Panc1 (cell line): ENCODE data around the gene CFAP221.

ENCODE experiments used
- POLR2AphosphoS5 ChIP-seq: IDR thresholded peaks from 2 replicates; pipeline ENCODE4 v1.6.1; 2012; ENCODE audit warnings: mild to moderate bottlenecking, low read depth, low read length, moderate library complexity
- REST ChIP-seq, 2 experiments: IDR thresholded peaks; 2 replicates each; pipeline ENCODE4 v1.6.1; 2011 to 2012; ENCODE audit warnings: low read depth in 2 of 2, control low read depth in 1 of 2, low read length in 1 of 2, mild to moderate bottlenecking in 1 of 2, moderate library complexity in 1 of 2; ENCODE audit not compliant: insufficient read depth in 1 of 2
- TF ChIP-seq, protein P1 (sequence below): fragments of 450-650 bp; IDR thresholded peaks from 2 replicates; pipeline ENCODE4 v1.5.1; 2017; ENCODE audit warnings: mild to moderate bottlenecking

DNA sequence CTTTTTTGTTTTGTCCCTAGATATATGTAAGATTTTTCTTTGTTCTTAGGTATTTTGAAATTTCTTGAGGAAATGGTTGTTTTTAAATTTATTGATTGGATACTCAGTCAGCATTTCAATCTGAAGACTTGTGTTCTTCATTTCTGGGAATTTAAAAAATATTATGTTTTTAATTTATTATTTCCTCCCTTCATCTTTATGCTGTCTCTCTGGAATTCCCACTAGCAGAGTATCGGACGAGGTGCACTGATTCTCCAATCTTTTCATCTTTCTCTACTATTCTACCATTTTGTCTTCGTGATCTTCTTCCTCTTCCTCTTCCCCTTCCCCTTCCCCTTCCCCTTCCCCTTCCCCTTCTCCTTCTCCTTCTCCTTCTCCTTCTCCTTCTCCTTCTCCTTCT lies 32.3 kb upstream of the CFAP221 start:
- TF ChIP-seq, protein P1, sequence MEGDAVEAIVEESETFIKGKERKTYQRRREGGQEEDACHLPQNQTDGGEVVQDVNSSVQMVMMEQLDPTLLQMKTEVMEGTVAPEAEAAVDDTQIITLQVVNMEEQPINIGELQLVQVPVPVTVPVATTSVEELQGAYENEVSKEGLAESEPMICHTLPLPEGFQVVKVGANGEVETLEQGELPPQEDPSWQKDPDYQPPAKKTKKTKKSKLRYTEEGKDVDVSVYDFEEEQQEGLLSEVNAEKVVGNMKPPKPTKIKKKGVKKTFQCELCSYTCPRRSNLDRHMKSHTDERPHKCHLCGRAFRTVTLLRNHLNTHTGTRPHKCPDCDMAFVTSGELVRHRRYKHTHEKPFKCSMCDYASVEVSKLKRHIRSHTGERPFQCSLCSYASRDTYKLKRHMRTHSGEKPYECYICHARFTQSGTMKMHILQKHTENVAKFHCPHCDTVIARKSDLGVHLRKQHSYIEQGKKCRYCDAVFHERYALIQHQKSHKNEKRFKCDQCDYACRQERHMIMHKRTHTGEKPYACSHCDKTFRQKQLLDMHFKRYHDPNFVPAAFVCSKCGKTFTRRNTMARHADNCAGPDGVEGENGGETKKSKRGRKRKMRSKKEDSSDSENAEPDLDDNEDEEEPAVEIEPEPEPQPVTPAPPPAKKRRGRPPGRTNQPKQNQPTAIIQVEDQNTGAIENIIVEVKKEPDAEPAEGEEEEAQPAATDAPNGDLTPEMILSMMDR = no peak
- TF ChIP-seq POLR2AphosphoS5 (no peak), REST (IDR thresholded peaks at IDR 0.05; ENCODE audit: insufficient read depth in 1 of 2, low read depth in 2 of 2, low read length in 1 of 2) (no peak)
